ENCODE data around the gene CDC42. TPM values are rescaled to one million over a fixed set of nuclear protein-coding genes. Genes with fewer than 3 reads are reported as not detected.
"Not testable (repeated sequence)": the region's sequence is repeated elsewhere in the genome, so short reads cannot be mapped to it uniquely, and the experiment has no call there.

The CDC42 gene
- polyA plus RNA-seq, 2 donors: 100 to 138 TPM

DNA sequence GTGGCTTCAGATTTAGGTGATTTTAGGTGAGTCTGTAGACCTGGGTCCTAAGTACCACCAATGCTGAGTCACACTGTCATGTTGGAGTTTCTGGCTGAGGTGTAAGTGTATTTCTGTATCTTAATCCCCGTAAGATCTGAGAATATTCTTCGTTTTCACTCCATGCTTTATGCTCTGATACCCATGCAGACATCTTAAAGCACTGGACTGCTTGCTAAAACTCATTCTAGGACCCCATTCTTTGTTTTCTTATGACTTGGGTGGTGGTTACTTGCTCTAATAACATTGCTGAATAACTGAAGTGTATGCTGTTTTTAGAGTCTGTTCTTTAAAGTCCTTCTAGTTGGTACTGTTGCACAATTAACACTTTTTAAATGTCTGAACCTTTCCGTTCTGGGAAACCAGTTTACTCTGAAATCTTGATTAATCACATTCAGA, 36.6 kb downstream of the CDC42 start:
- no peak overlapping the region for H3K4me3 ChIP-seq (ENCODE audit: low read depth in 1 of 2, low read length in 2 of 2)
- WGBS, 2 donors: 37 to 49% methylated on average over 3 of the region's 3 CpGs
- H3K9me3 ChIP-seq (ENCODE audit: control insufficient read depth in 2 of 2, insufficient read depth in 1 of 2, low read depth in 1 of 2, low read length in 1 of 2): no peaks in the 10 kb centered on the region
- H3K27ac ChIP-seq (ENCODE audit: low read depth in 2 of 2, low read length in 1 of 2): no peak overlapping the region
- H3K4me1 ChIP-seq (ENCODE audit: control insufficient read depth in 2 of 2, insufficient read depth in 2 of 2, low read length in 1 of 2): peaks cover 0 to 3% of the 10 kb centered on the region in 2 donors
- H3K36me3 ChIP-seq (ENCODE audit: control insufficient read depth in 2 of 2, insufficient read depth in 2 of 2, low read length in 1 of 2): peaks cover 0 to 2% of the 10 kb centered on the region in 2 donors
- no peaks in the 10 kb centered on the region for H3K27me3 ChIP-seq (ENCODE audit: control insufficient read depth in 1 of 2, insufficient read depth in 2 of 2, low read length in 2 of 2)

DNA sequence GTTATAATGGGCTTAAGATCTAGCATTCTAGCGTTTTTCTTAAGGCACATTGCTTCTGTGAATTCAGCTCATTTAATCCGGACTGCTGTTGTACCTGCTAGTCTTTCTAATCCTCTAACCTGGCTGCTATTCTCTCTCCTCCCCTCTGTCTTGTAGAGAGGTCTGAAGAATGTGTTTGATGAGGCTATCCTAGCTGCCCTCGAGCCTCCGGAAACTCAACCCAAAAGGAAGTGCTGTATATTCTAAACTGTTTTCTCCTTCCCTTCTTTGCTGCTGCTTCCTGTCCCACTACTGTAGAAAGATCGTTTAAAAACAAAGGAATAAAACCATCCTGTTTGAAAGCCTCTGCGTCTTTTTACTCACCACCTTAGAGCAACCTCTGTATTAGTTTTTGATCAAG, 37.3 kb downstream of the CDC42 start:
- 17 to 24% methylated on average over 6 of the region's 6 CpGs for WGBS, 2 donors
- Histone ChIP-seq H3K4me1 (ENCODE audit: control insufficient read depth in 2 of 2, insufficient read depth in 2 of 2, low read length in 1 of 2) (peaks cover 0 to 3% of the 10 kb centered on the region in 2 donors), H3K36me3 (ENCODE audit: control insufficient read depth in 2 of 2, insufficient read depth in 2 of 2, low read length in 1 of 2) (peaks cover 0 to 2% of the 10 kb centered on the region in 2 donors), H3K27me3 (ENCODE audit: control insufficient read depth in 1 of 2, insufficient read depth in 2 of 2, low read length in 2 of 2) (no peaks in the 10 kb centered on the region), H3K9me3 (ENCODE audit: control insufficient read depth in 2 of 2, insufficient read depth in 1 of 2, low read depth in 1 of 2, low read length in 1 of 2) (no peaks in the 10 kb centered on the region), H3K4me3 (ENCODE audit: low read depth in 1 of 2, low read length in 2 of 2) (no peak overlapping the region), H3K27ac (ENCODE audit: low read depth in 2 of 2, low read length in 1 of 2) (no peak overlapping the region)

GRCh38 chr1:22090867-22091266, 38.4 kb downstream of the CDC42 start:
- Histone ChIP-seq H3K9me3 (ENCODE audit: control insufficient read depth in 2 of 2, insufficient read depth in 1 of 2, low read depth in 1 of 2, low read length in 1 of 2) (no peaks in the 10 kb centered on the region), H3K27ac (ENCODE audit: low read depth in 2 of 2, low read length in 1 of 2) (no peak overlapping the region), H3K36me3 (ENCODE audit: control insufficient read depth in 2 of 2, insufficient read depth in 2 of 2, low read length in 1 of 2) (peaks cover 0 to 2% of the 10 kb centered on the region in 2 donors), H3K4me3 (ENCODE audit: low read depth in 1 of 2, low read length in 2 of 2) (no peak overlapping the region), H3K4me1 (ENCODE audit: control insufficient read depth in 2 of 2, insufficient read depth in 2 of 2, low read length in 1 of 2) (peaks cover 0 to 3% of the 10 kb centered on the region in 2 donors), H3K27me3 (ENCODE audit: control insufficient read depth in 1 of 2, insufficient read depth in 2 of 2, low read length in 2 of 2) (no peaks in the 10 kb centered on the region)
- 79 to 80% methylated on average over 3 of the region's 3 CpGs for WGBS, 2 donors

DNA sequence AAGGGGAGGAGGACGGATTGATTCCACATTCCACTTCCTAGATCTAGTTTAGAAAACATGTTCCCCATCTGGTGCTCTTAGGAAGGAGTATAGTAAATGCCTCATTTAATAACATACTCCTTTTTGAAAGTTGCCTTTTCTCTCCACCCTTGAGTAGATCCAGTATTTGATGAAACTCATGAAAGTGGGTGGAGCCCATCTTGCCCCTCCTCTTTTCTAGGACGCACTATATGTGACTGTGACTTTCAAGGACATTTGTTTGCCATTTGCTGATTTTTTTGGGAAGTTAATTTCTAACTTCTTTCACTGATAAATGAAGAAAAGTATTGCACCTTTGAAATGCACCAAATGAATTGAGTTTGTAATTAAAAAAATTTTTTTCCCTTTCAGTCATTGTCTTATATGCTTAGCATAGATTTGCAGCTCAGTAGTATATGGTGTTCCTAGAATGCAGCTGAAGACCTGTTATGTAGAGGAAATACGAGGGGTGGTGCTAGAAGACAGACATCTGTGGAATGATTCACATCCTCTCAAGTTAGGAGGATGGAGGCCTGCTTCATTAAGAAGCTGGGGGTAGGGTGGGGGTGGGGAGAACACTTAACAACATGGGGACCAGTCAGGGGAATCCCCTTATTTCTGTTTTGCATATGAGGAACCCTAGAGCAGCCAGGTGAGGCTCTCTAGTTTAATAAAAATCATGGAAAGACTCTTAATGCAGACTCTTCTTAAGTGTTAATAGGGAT, 39.7 kb downstream of the CDC42 start:
- not testable (repeated sequence) for H3K36me3 ChIP-seq (ENCODE audit: control insufficient read depth in 2 of 2, insufficient read depth in 2 of 2, low read length in 1 of 2); H3K4me3 ChIP-seq (ENCODE audit: low read depth in 1 of 2, low read length in 2 of 2); H3K4me1 ChIP-seq (ENCODE audit: control insufficient read depth in 2 of 2, insufficient read depth in 2 of 2, low read length in 1 of 2); H3K27me3 ChIP-seq (ENCODE audit: control insufficient read depth in 1 of 2, insufficient read depth in 2 of 2, low read length in 2 of 2); H3K27ac ChIP-seq (ENCODE audit: low read depth in 2 of 2, low read length in 1 of 2); H3K9me3 ChIP-seq (ENCODE audit: control insufficient read depth in 2 of 2, insufficient read depth in 1 of 2, low read depth in 1 of 2, low read length in 1 of 2)
- 66 to 70% methylated on average over 3 of the region's 3 CpGs for WGBS, 2 donors

- Histone ChIP-seq H3K36me3 (ENCODE audit: control insufficient read depth in 2 of 2, insufficient read depth in 2 of 2, low read length in 1 of 2) (peaks cover 0 to 7% of the 10 kb centered on the region in 2 donors), H3K4me3 (ENCODE audit: low read depth in 1 of 2, low read length in 2 of 2) (no peak overlapping the region), H3K4me1 (ENCODE audit: control insufficient read depth in 2 of 2, insufficient read depth in 2 of 2, low read length in 1 of 2) (peaks cover 0 to 3% of the 10 kb centered on the region in 2 donors), H3K9me3 (ENCODE audit: control insufficient read depth in 2 of 2, insufficient read depth in 1 of 2, low read depth in 1 of 2, low read length in 1 of 2) (no peaks in the 10 kb centered on the region), H3K27me3 (ENCODE audit: control insufficient read depth in 1 of 2, insufficient read depth in 2 of 2, low read length in 2 of 2) (no peaks in the 10 kb centered on the region), H3K27ac (ENCODE audit: low read depth in 2 of 2, low read length in 1 of 2) (no peak overlapping the region)
- 88 to 97% methylated on average over 1 of the region's 1 CpG for WGBS, 2 donors
Measured at GRCh38 chr1:22093513-22093912, 41.0 kb downstream of the CDC42 start.

DNA sequence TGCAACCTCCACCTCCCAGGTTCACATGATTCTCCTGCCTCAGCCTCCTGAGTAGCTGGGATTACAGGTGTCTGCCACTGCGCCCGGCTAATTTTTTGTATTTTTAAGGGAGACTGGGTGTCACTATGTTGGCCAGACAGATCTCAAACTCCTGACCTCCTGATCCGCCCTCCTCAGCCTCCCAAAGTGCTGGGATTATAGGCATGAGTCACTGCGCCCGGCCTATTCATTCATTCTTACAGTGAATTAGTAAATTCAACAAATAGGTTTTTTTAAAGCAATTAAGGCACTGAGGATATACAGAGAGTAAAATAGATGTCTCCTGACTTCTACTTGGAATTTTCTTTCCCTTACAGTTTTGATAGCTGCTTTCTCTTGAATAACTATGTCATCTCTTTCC, 43.5 kb downstream of the CDC42 start:
- 63 to 77% methylated on average over 5 of the region's 5 CpGs for WGBS, 2 donors
- Histone ChIP-seq H3K4me3 (ENCODE audit: low read depth in 1 of 2, low read length in 2 of 2) (no peak overlapping the region), H3K27me3 (ENCODE audit: control insufficient read depth in 1 of 2, insufficient read depth in 2 of 2, low read length in 2 of 2) (no peaks in the 10 kb centered on the region), H3K27ac (ENCODE audit: low read depth in 2 of 2, low read length in 1 of 2) (no peak overlapping the region), H3K4me1 (ENCODE audit: control insufficient read depth in 2 of 2, insufficient read depth in 2 of 2, low read length in 1 of 2) (no peaks in the 10 kb centered on the region), H3K36me3 (ENCODE audit: control insufficient read depth in 2 of 2, insufficient read depth in 2 of 2, low read length in 1 of 2) (peaks cover 3 to 10% of the 10 kb centered on the region in 2 donors), H3K9me3 (ENCODE audit: control insufficient read depth in 2 of 2, insufficient read depth in 1 of 2, low read depth in 1 of 2, low read length in 1 of 2) (no peaks in the 10 kb centered on the region)

DNA sequence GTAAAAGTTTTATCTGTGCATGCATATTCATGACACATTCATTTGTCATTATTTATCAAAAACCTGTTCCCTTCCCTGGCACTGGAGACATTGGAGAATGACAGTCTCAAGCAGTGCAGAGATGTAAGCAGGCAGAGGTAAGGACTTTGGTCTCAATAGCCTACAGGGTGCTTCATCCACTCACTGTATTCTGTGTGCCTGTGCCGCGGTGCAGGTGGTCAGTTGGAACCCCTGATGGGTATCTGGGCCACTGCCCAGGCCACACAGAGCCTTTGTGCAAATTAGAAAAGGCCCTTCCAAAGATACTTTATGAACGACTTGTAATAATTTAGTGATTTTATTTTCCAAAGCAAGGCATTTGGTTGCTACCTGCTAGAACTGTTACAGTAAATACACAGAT, 44.0 kb downstream of the CDC42 start:
- no peak overlapping the region for H3K27ac ChIP-seq (ENCODE audit: low read depth in 2 of 2, low read length in 1 of 2)
- no peak overlapping the region for H3K4me3 ChIP-seq (ENCODE audit: low read depth in 1 of 2, low read length in 2 of 2)
- no peaks in the 10 kb centered on the region for H3K9me3 ChIP-seq (ENCODE audit: control insufficient read depth in 2 of 2, insufficient read depth in 1 of 2, low read depth in 1 of 2, low read length in 1 of 2)
- WGBS, 2 donors: 81 to 84% methylated on average over 3 of the region's 3 CpGs
- peaks cover 3 to 9% of the 10 kb centered on the region in 2 donors for H3K36me3 ChIP-seq (ENCODE audit: control insufficient read depth in 2 of 2, insufficient read depth in 2 of 2, low read length in 1 of 2)
- H3K27me3 ChIP-seq (ENCODE audit: control insufficient read depth in 1 of 2, insufficient read depth in 2 of 2, low read length in 2 of 2): no peaks in the 10 kb centered on the region
- no peaks in the 10 kb centered on the region for H3K4me1 ChIP-seq (ENCODE audit: control insufficient read depth in 2 of 2, insufficient read depth in 2 of 2, low read length in 1 of 2)

DNA sequence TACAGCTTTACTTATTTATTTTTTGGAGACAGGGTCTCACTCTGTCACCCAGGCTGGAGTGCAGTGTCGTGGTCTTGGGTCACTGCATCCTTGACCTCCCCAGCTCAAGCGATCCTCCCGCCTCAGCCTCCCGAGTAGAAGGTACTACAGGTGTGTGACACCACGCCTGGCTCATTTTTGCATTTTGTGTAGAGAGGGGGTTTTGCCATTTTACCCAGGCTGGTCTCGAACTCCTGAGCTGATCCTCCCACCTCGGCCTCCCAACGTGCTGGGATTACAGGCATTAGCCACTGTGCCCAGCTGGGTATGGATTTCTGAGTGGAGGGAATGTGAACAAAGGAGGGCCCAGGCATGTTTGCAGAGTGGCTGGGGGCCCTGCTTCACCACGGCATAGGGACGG, 46.2 kb downstream of the CDC42 start:
- WGBS, 2 donors: 91 to 94% methylated on average over 10 of the region's 10 CpGs
- Histone ChIP-seq H3K9me3 (ENCODE audit: control insufficient read depth in 2 of 2, insufficient read depth in 1 of 2, low read depth in 1 of 2, low read length in 1 of 2) (no peaks in the 10 kb centered on the region), H3K36me3 (ENCODE audit: control insufficient read depth in 2 of 2, insufficient read depth in 2 of 2, low read length in 1 of 2) (peaks cover 3 to 9% of the 10 kb centered on the region in 2 donors), H3K4me1 (ENCODE audit: control insufficient read depth in 2 of 2, insufficient read depth in 2 of 2, low read length in 1 of 2) (no peaks in the 10 kb centered on the region), H3K4me3 (ENCODE audit: low read depth in 1 of 2, low read length in 2 of 2) (no peak overlapping the region), H3K27ac (ENCODE audit: low read depth in 2 of 2, low read length in 1 of 2) (no peak overlapping the region), H3K27me3 (ENCODE audit: control insufficient read depth in 1 of 2, insufficient read depth in 2 of 2, low read length in 2 of 2) (no peaks in the 10 kb centered on the region)

- Histone ChIP-seq H3K4me1 (ENCODE audit: control insufficient read depth in 2 of 2, insufficient read depth in 2 of 2, low read length in 1 of 2) (no peaks in the 10 kb centered on the region), H3K36me3 (ENCODE audit: control insufficient read depth in 2 of 2, insufficient read depth in 2 of 2, low read length in 1 of 2) (peaks cover 3 to 9% of the 10 kb centered on the region in 2 donors)
Measured at GRCh38 chr1:22100168-22100567, 47.7 kb downstream of the CDC42 start.

GRCh38 chr1:22101199-22101598, 48.7 kb downstream of the CDC42 start:
- 31 to 38% methylated on average over 1 of the region's 1 CpG for WGBS, 2 donors
- H3K9me3 ChIP-seq (ENCODE audit: control insufficient read depth in 2 of 2, insufficient read depth in 1 of 2, low read depth in 1 of 2, low read length in 1 of 2): no peaks in the 10 kb centered on the region
- peaks cover 3 to 9% of the 10 kb centered on the region in 2 donors for H3K36me3 ChIP-seq (ENCODE audit: control insufficient read depth in 2 of 2, insufficient read depth in 2 of 2, low read length in 1 of 2)
- no peak overlapping the region for H3K4me3 ChIP-seq (ENCODE audit: low read depth in 1 of 2, low read length in 2 of 2)
- H3K27ac ChIP-seq (ENCODE audit: low read depth in 2 of 2, low read length in 1 of 2): no peak overlapping the region
- H3K27me3 ChIP-seq (ENCODE audit: control insufficient read depth in 1 of 2, insufficient read depth in 2 of 2, low read length in 2 of 2): no peaks in the 10 kb centered on the region
- no peaks in the 10 kb centered on the region for H3K4me1 ChIP-seq (ENCODE audit: control insufficient read depth in 2 of 2, insufficient read depth in 2 of 2, low read length in 1 of 2)

More at GRCh38 chr1:22100168-22100567, 47.7 kb downstream of the CDC42 start:
- Histone ChIP-seq H3K9me3 (ENCODE audit: control insufficient read depth in 2 of 2, insufficient read depth in 1 of 2, low read depth in 1 of 2, low read length in 1 of 2) (no peaks in the 10 kb centered on the region), H3K27me3 (ENCODE audit: control insufficient read depth in 1 of 2, insufficient read depth in 2 of 2, low read length in 2 of 2) (no peaks in the 10 kb centered on the region), H3K27ac (ENCODE audit: low read depth in 2 of 2, low read length in 1 of 2) (no peak overlapping the region), H3K4me3 (ENCODE audit: low read depth in 1 of 2, low read length in 2 of 2) (no peak overlapping the region)
- WGBS, 2 donors: 87 to 88% methylated on average over 3 of the region's 3 CpGs
